A673 (cell line): Measurements from ENCODE around the gene SNX10.

ENCODE experiments used
- EZH2 ChIP-seq: fragments of 200-600 bp; sonication (generic); IDR thresholded peaks from 2 replicates; pipeline ENCODE4 v1.6.1; 2017; ENCODE audit warnings: borderline replicate concordance, low read depth, mild to moderate bottlenecking, mixed read lengths, antibody characterized with exemption, low read length; ENCODE audit not compliant: poor library complexity, severe bottlenecking
- TF ChIP-seq, protein P1 (sequence below): fragments of 300-800, 200-600 bp; sonication (generic); conservative IDR thresholded peaks from 2 replicates; pipeline ENCODE4 v1.5.1; 2017; ENCODE audit warnings: low read depth, mild to moderate bottlenecking, antibody characterized with exemption, low read length, moderate library complexity, mixed read lengths

GRCh38 chr7:26381476-26382353, 90.1 kb downstream of the SNX10 start:
- TF ChIP-seq, protein P1, sequence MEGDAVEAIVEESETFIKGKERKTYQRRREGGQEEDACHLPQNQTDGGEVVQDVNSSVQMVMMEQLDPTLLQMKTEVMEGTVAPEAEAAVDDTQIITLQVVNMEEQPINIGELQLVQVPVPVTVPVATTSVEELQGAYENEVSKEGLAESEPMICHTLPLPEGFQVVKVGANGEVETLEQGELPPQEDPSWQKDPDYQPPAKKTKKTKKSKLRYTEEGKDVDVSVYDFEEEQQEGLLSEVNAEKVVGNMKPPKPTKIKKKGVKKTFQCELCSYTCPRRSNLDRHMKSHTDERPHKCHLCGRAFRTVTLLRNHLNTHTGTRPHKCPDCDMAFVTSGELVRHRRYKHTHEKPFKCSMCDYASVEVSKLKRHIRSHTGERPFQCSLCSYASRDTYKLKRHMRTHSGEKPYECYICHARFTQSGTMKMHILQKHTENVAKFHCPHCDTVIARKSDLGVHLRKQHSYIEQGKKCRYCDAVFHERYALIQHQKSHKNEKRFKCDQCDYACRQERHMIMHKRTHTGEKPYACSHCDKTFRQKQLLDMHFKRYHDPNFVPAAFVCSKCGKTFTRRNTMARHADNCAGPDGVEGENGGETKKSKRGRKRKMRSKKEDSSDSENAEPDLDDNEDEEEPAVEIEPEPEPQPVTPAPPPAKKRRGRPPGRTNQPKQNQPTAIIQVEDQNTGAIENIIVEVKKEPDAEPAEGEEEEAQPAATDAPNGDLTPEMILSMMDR, result no peak
- no peak for TF ChIP-seq EZH2
